ENCODE measurements around the gene WASL.
"Not testable (repeated sequence)": the region's sequence is repeated elsewhere in the genome, so short reads cannot be mapped to it uniquely, and the experiment has no call there.

The WASL gene

DNA sequence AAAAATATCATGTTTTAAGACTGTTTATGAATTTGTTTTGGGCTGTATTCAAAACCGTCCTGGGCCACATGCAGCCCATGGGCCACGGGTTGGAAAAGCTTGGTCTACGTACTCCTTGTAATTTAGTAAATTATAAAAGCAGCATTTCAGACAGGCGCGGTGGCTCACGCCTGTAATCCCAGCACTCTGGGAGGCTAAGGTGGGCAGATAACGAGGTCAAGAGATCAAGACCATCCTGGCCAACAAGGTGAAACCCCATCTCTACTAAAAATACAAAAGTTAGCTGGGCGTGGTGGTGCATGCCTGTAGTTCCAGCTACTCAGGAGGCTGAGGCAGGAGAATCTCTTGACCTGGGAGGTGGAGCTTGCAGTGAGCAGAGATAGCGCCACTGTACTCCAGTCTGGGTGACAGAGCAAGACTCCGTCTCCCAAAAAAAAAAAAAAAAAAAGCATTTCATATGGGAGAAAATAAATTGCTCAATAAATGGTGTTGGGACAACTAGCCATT, 11.6 kb downstream of the WASL start:
- not testable (repeated sequence) for DNase-seq (ENCODE audit: extremely low read depth in 1 of 2, low read depth in 1 of 2)

DNA sequence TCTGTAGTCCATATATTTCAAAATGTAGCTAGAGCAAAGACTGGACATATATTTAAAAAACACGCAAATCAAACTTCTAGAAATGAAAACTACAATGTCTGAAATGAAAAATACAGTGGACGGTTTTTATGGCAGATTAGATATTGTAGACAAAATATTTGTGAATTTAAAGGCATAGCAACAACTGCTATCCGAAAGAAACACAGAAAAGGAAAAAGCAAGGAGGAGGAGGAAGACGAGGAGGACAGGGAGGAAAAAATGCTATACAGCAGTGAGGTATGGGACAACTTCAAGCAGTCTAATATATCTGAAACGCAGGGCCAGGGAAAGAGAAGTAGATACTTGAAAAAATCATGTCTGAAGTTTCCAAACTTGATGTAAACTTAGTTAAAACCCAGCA, 13.3 kb downstream of the WASL start:
- no peak for DNase-seq (ENCODE audit: extremely low read depth in 1 of 2, low read depth in 1 of 2)

DNA sequence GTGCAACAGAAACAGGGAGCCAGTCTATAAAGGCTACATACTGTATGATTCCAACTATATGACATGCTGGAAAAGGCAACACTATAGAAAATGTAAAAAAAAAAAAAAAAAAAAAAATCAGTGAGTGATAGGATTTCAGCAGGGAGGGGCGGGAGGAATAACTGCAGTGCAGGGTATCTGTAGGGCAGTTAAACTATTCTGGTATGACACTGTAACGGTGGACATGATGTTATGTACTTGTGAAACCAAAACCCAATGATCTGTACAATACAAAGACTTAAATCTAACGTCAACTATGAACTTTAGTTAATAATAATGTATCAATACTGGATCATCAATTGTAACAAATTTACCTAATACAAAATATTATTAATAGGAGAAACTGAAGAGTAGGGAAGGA, 14.3 kb downstream of the WASL start:
- no peak for DNase-seq (ENCODE audit: extremely low read depth in 1 of 2, low read depth in 1 of 2)

DNA sequence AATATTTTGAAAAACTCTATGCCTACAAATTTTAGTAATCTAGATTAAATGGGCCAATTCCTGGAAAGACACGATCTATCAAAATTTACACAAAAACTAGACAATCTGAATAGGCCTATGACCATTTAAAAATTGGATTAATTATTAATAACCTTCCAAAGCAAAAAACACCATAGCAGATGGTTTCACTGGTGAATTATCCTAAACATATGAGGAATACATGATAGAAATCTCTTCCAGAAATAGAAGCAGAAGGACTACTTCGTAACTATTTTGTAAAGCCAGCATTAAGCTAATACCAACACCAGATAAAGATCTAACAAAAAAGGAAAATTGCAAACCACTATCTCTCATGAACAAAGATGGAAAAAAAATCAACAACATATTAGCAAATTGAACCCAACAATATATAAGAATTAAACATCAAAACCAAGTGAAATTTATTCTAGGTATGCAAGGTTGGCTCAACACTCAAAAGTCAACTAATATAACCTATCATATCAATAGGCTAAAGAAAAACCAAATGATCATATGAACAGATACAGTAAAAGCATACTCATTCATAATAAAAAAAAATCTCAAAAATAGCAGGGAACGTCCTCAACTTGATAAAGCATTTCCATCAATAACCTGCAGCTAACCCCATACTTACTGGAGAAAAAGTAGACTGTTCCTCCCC, 16.3 kb downstream of the WASL start:
- DNase-seq (ENCODE audit: extremely low read depth in 1 of 2, low read depth in 1 of 2) = no peak

DNA sequence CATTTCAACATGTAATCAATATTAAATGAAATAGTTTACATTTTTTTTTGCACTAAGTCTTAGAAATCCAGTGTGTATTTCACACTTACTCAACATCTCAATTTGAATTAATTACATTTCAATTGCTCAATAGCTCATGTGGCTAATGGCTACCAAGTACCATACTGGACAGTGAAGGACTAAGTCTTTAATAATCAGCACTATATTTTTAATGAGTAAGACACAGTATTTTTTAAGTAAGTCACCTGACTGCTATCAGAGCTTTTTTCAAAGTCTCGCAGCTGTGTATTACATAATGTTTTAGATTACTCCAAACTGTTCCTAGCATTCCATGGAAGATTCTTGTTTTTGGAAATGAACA, 19.6 kb downstream of the WASL start:
- DNase-seq (ENCODE audit: extremely low read depth in 1 of 2, low read depth in 1 of 2) = no peak

DNA sequence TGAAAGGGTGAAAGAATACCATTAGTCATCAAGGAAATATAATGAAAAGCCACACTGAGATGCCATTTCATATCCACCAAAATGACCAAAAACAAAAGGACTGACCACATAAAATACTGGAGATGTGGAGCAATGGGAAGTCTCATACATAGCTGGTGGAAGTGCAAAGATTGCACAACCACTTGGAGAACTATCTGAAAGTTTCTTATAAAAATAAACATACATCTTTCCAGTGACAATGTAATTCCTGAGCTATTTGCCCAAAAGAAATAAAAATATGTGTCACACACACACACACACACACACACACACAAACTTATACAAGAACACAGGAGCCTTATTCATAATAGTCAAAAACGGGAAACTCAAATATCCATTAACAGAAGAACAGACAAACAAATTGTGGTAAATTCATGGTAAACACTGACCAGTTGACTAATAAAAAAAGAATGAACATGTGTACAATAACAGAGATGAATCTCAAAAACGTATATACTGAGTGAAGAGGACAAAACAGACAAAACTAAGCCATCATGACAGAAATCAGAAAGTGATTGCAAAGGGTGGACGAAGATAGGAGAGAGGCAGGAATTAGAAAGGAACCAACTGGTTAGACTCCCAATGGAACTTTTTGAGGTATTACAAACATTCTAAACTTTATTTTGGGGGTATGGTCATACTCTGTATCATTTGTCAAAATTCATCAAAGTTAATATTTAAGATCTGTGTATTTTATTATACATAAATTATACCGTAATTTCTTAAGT, 21.5 kb downstream of the WASL start:
- no peak for DNase-seq (ENCODE audit: extremely low read depth in 1 of 2, low read depth in 1 of 2)

DNA sequence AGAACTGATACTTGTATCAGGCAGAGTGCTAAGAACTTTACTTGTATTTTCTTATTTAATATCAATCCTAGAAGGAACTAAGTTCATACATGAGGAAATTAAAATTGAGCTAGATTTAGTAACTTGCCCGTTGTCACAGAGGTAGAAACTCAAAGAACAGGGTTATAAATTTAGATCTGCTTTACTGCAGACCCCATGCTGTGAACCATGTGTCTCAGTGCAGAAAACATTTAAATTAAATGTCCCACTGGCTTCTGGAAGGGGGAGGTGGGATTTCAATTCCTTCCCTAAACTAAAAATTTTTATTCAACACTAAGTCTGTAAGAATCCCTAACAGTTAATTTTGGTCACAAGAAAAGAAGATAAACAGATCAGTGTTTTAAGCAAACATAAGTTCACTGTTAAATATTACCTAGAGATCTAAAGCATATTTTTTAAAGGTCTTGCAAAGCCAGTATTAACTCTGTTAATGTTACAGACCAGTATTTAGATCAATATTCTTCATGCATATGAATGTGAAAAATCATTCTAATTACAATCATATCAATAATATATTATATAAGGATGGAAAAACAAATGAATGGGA, 23.1 kb downstream of the WASL start:
- DNase-seq (ENCODE audit: extremely low read depth in 1 of 2, low read depth in 1 of 2) = no peak

DNA sequence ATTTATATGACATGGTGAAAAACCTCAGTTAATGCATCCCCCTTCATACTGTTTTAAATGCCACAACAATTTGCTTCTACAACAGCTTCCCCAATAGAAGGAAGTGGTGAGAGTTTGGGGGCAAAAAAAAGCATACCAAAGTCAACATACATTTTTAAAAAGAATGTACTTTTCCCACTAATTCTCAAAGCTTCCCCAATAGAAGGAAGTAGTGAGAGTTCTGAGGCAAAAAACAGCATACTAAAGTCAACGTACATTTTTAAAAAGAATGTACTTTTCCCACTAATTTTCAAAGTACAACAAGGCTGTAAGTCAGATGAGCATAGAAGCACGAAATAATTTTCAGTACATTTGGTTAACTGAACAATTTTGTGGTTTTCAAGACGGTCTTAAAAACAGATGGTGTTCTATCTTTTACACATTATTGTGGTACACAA, 24.0 kb downstream of the WASL start:
- no peak for DNase-seq (ENCODE audit: extremely low read depth in 1 of 2, low read depth in 1 of 2)

DNA sequence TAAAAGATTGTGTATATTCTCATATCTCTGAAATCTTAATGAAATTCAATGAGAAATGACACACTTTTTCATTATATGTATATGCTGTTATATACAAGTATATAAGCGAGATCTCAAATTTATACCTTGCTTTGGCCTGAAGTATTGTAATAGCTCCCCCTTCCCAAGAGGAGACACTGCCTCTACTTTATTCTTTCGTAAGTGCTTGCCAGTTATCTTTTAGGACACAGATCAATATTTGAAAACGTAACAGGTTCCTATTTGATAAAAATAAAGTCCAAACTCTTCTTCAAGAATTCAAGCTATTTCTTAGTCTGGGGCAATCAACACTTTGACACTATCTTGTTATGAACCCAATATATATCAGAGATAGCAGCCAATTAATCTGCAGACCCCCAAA, 24.9 kb downstream of the WASL start:
- DNase-seq (ENCODE audit: extremely low read depth in 1 of 2, low read depth in 1 of 2) = no peak

DNA sequence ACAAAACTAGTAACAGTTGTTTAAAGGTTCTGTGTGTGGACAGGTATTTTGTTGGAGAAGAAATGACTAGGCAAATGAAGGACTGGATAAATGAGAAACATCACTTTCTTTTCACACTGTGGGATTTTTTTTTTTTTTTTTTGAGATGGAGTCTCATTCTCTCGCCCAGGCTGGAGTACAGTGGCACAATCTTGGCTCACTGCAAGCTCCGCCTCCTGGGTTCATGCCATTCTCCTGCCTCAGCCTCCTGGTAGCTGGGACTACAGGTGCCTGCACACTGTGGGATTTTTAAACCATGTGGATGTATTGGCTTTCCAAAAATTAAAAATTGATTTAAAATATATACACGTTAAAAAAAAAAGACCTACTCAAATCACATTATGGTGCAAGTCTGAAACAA, 28.3 kb downstream of the WASL start:
- DNase-seq (ENCODE audit: extremely low read depth in 1 of 2, low read depth in 1 of 2) = not testable (repeated sequence)

DNA sequence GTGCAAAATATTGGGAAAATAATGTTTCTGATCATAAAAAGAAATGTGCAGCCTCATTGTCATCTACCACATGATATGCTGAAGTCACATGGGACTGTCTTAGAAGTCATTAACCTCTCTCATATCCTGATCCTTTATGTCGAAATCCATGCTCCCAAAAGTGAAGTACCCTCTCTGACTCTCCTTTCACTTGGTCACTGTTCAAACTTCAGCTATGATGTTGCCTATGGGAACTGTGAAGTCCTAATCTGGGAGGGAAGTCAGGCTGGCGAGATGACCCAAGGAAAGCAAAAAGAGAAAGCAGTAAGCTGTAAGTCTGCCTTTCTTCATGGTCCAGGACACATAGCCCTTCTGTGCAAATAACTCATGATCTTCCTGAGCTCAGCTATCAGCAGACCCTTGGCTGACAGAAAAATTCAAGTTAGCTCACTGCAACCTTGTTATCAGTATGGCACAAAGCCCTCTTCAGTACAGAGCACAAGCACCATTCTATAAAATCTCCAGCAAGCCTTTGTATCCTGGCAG, 29.5 kb downstream of the WASL start:
- DNase-seq (ENCODE audit: extremely low read depth in 1 of 2, low read depth in 1 of 2) = no peak

DNA sequence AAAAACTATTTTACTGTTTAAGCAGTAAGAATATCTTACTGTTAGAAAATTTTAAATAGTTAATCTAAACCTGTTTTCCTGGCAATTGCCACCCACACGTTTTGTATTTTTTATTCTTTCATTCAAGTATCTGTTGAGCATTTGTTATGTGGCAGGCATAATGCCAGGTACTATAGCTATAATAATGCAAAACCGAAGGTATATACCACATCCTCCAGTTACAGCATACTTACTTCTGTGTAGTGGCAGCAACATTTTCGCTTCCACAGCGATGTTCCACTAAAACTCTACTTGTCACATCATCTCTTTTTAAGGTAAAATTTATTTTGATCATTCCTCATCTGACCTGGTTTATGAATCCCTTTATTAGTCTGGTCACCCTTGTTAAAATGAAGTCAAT, 30.0 kb downstream of the WASL start:
- no peak for DNase-seq (ENCODE audit: extremely low read depth in 1 of 2, low read depth in 1 of 2)

DNA sequence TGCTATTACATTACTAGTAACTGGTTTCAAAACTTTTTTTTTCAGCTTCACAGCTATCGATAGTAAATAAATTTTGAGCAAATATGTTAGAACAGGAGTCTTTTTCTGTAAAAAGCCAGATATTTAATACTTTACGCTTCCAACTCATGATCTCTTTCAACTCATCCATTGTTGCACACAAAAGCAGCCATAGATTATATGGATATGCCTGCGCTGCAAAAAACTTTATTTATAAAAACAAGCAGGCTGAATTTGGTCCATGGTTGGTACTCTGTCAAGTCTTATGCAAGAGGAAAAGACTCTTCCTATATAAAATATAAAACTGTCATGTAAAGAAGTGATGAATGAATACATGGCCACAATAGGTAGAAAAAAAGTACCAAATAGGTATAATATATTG, 31.1 kb downstream of the WASL start:
- no peak for DNase-seq (ENCODE audit: extremely low read depth in 1 of 2, low read depth in 1 of 2)

DNA sequence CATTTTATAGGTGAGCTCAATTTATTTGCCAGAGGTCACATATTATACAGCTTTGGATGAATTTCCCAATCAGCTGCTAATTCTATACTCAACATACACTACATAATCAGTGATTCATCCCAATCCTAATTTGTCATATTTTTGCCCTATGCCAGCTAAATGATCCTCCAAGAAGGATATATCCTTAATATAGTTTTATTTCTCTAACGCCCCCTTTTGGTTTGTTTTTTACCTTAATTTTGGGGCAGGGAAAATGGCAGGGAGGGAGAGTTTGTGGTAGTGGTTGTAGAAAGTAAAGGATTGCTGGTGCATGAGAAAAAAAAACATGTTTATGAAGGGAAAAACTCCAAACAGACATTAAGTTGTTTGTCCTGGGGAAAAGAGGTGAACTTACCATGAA, 31.9 kb downstream of the WASL start:
- DNase-seq (ENCODE audit: extremely low read depth in 1 of 2, low read depth in 1 of 2) = no peak

DNA sequence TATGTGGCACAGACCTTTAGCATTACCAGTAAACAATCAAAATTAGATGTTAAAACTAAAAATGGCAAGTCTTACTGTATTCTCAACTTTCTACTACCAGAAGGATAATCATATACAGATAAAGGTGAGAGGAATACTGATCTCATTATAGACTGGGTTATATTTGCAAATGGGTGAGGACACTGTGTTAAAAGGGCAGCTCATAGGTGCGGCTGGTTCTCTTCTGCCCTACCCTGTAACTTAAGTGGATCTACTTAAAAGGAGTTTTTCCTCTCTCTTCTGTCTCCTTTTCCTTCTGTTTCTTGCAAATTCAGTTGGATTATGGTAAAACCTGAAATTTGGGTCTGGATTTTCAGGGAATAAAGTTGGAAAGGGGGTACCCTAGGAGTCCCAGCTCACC, 33.0 kb downstream of the WASL start:
- DNase-seq (ENCODE audit: extremely low read depth in 1 of 2, low read depth in 1 of 2) = no peak

DNA sequence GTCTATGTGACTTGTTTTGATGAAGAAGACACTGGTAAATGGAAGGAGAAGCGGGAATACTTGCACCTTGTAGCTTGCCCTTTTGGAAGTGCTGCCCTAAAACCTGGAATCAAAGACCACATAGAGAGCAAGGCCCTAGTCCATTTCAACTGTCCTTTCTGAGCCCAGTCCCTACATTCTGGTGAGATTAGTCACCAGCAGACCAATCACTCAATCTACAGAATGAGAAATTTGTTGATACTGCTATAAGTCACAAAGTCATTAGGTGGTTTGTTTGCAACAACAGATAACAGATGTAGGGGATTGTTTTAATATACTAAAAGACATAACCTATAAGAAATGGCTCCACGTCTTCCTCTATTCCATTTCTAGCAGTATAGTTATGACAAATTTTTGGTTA, 33.6 kb downstream of the WASL start:
- DNase-seq (ENCODE audit: extremely low read depth in 1 of 2, low read depth in 1 of 2) = no peak

DNA sequence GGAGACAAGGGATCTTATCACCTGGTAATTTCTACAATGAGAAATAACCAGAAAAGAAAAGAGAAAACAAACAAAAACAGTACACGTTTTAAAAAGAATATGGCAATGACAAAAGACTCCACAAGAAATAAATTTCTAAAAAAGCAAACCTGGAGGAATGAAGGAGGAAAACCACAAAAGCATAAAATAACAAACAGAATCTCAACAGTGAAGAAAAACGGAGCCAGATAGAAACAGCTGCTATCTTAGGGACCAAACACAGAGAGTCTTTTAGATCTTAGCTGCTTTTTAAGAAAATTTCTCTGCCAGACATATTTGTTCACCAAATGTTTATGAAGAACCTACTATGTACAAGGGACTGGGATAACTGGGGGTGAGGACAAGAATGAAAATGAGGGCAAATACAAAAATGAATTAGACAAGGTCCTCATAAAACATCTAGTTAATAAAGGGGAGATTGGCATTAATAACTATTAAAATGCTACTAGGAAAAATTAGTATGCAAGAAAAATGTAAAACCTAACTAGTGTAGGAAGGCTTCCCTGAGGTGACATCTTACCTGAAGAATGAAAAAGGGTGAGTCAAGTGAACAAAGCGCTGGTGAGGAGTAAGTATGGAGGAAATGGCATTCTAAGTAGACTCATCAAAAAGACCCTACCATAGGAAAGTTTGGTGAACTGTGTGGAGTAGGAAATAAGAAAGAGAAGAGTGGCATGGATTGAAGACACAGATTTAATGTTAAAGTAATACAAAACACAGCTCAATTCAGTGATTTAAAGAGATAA, 34.3 kb downstream of the WASL start:
- DNase-seq (ENCODE audit: extremely low read depth in 1 of 2, low read depth in 1 of 2) = no peak

DNA sequence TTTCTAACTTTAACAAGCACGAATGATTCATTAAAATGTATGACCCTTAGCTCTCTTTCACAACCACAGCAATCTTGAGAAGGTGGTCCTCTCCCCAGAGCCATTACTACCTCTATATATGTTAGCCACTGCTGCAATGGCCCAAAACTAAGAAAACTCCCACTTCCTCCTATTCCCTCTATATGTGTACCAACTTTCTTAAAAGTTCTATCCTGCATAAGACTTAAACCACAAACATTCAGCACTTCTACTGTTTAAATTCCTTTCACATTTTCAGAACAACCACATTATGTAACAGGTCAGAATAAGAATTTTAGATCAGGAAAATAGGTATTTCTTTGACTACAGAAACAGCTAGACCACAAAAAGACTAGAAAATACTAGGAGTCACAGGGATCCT, 36.2 kb downstream of the WASL start:
- no peak for DNase-seq (ENCODE audit: extremely low read depth in 1 of 2, low read depth in 1 of 2)

DNA sequence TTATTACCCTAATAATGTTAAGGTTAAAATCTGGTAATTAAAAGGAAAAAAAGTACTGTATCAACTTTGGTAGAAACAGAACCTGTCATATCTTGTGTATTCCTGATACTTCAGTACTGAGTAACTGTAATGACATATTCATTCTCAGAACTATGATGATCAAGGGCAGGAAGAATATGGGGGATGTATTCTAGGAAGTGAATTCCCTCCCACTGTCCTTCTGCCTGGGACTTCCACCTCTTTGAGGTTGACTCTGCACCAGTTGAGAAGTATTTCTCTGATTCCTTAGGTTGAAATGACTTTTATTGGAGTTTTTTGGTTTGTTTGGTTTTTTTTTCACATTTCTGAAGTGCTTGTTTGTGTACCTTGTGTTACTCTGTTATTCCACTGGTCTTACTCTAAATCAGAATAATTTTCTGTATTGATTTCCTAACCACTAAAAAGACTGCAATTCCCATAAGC, 36.9 kb downstream of the WASL start:
- no peak for DNase-seq (ENCODE audit: extremely low read depth in 1 of 2, low read depth in 1 of 2)

DNA sequence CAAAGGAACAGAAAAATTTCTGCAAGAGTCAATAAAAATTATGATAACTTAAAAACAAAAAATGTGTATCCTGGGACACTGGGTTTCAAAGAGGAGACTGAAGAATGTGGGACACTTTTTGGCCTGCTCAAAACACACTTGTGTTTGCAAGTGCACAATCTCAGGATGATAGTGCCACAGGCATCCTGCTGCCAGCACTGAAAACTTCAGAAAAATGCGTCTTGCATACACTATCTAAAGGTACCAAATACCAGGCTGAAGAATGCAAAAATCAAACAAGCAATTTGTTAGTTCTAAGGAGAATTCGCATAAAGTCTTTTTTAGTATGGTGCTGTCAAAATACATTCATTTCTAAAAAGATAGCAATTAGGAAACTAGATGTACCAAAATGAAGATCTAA, 38.1 kb downstream of the WASL start:
- no peak for DNase-seq (ENCODE audit: extremely low read depth in 1 of 2, low read depth in 1 of 2)

DNA sequence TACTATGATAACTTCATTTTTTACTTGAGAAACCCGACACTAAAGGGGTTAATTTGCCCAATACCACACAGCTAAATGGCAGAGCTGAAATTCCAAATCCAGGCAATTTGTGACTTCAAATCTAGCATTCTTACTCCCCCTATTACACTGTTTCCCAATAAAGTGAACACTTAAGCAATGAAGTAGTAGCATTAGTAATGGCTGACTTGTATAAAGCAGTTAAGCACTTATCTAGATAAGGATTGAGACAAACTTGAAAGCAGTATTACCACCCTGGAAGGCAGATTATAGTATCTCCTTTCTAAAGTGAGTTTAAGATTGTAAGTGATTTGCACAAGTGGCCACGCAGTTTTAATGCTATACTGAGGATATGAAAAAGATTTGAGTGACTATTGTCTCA, 39.3 kb downstream of the WASL start:
- no peak for DNase-seq (ENCODE audit: extremely low read depth in 1 of 2, low read depth in 1 of 2)

Data from stimulated activated CD8-positive, alpha-beta memory T cell treated with anti-CD3 and anti-CD28 coated beads, Interleukin-7, amount 100 ng/mL, for 48 hours (primary cell).